ENCODE results near the gene TMEM209. TPM values are rescaled to one million over a fixed set of nuclear protein-coding genes. Genes with fewer than 3 reads are reported as not detected.

The TMEM209 gene
- polyA plus RNA-seq, 1 donor from 2014 or later = 14.6 TPM

DNA sequence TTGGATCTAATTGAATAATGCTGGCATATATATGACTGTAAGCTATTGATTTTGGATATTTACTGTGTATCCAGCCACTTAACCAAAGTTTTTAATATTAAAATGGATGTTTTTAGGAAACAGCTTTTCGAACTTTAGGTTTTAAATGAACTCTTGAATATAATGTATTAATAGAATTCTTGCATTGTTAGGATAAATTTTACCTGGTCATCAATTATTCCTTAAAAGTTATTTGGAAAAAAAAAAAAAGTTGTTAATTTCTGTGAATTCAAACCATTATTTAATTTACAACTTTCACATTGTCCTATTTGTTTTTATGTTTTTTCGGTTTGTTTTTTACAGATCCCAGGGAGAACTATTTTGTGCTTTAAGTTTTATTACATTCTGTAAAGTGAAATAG, 9.8 kb downstream of the TMEM209 start:
- H3K27ac ChIP-seq (ENCODE audit: low read length) = no peak overlapping the region
- H3K27me3 ChIP-seq (ENCODE audit: insufficient read depth, low read depth, low read length) = no peaks in the 10 kb centered on the region
- H3K79me2 ChIP-seq (replicated peaks; ENCODE audit: insufficient read depth, low read length) = peaks cover 5% of the 10 kb centered on the region
- H3K4me2 ChIP-seq (ENCODE audit: low read length) = no peak overlapping the region
- peaks cover 5% of the 10 kb centered on the region for H3K36me3 ChIP-seq (ENCODE audit: insufficient read depth, low read length)
- no peak overlapping the region for H3K4me3 ChIP-seq (ENCODE audit: low read length)
- no peaks in the 10 kb centered on the region for H4K20me1 ChIP-seq (ENCODE audit: insufficient read depth)
- H2AFZ ChIP-seq (ENCODE audit: low read depth, low read length) = no peak overlapping the region
- H3K9ac ChIP-seq (ENCODE audit: low read length) = no peak overlapping the region
- H3F3A ChIP-seq (ENCODE audit: insufficient read depth, low read length, poor library complexity, severe bottlenecking) = no peaks in the 10 kb centered on the region
- TF ChIP-seq MXI1 (conservative IDR thresholded peaks at IDR 0.05; ENCODE audit: poor library complexity, severe bottlenecking) = no peak
- no peak for TF ChIP-seq RAD21 (conservative IDR thresholded peaks at IDR 0.05)
- TF ChIP-seq TAF1 (IDR thresholded peaks at IDR 0.05; ENCODE audit: low read depth) = no peak
- TF ChIP-seq, protein P1, sequence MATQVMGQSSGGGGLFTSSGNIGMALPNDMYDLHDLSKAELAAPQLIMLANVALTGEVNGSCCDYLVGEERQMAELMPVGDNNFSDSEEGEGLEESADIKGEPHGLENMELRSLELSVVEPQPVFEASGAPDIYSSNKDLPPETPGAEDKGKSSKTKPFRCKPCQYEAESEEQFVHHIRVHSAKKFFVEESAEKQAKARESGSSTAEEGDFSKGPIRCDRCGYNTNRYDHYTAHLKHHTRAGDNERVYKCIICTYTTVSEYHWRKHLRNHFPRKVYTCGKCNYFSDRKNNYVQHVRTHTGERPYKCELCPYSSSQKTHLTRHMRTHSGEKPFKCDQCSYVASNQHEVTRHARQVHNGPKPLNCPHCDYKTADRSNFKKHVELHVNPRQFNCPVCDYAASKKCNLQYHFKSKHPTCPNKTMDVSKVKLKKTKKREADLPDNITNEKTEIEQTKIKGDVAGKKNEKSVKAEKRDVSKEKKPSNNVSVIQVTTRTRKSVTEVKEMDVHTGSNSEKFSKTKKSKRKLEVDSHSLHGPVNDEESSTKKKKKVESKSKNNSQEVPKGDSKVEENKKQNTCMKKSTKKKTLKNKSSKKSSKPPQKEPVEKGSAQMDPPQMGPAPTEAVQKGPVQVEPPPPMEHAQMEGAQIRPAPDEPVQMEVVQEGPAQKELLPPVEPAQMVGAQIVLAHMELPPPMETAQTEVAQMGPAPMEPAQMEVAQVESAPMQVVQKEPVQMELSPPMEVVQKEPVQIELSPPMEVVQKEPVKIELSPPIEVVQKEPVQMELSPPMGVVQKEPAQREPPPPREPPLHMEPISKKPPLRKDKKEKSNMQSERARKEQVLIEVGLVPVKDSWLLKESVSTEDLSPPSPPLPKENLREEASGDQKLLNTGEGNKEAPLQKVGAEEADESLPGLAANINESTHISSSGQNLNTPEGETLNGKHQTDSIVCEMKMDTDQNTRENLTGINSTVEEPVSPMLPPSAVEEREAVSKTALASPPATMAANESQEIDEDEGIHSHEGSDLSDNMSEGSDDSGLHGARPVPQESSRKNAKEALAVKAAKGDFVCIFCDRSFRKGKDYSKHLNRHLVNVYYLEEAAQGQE (IDR thresholded peaks at IDR 0.05; ENCODE audit: borderline replicate concordance) = no peak
- no peak for TF ChIP-seq SMC3 (conservative IDR thresholded peaks at IDR 0.05; ENCODE audit: poor library complexity)
- no peak for TF ChIP-seq EP300 (conservative IDR thresholded peaks at IDR 0.05; ENCODE audit: poor library complexity, severe bottlenecking)
- TF ChIP-seq, protein P2, sequence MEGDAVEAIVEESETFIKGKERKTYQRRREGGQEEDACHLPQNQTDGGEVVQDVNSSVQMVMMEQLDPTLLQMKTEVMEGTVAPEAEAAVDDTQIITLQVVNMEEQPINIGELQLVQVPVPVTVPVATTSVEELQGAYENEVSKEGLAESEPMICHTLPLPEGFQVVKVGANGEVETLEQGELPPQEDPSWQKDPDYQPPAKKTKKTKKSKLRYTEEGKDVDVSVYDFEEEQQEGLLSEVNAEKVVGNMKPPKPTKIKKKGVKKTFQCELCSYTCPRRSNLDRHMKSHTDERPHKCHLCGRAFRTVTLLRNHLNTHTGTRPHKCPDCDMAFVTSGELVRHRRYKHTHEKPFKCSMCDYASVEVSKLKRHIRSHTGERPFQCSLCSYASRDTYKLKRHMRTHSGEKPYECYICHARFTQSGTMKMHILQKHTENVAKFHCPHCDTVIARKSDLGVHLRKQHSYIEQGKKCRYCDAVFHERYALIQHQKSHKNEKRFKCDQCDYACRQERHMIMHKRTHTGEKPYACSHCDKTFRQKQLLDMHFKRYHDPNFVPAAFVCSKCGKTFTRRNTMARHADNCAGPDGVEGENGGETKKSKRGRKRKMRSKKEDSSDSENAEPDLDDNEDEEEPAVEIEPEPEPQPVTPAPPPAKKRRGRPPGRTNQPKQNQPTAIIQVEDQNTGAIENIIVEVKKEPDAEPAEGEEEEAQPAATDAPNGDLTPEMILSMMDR (IDR thresholded peaks at IDR 0.05; ENCODE audit: poor library complexity, severe bottlenecking) = no peak
- no peak for TF ChIP-seq POLR2AphosphoS5 (IDR thresholded peaks at IDR 0.05)
- no peaks in the 10 kb centered on the region for H3K9me2 ChIP-seq (ENCODE audit: insufficient read depth, low read length)
- no peaks in the 10 kb centered on the region for H3K9me3 ChIP-seq (ENCODE audit: low read length)

DNA sequence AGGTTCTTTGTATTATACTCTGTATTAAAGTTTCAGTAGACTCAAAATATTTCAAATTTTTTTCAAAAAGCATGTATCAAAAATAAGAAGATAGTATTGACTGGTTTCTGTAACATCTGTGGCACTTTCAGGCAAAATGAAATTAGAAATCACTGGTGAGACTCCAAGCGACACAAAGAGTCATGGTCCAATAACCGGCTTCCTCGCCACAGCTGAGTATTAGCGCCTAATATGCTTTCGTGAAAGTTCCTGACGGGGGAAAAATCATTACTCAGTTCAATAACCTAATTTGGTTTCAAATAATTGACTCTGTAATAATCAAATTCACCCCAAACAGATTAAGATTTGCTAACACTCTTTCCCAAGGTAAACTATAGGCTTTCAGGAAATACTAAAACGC, 13.4 kb downstream of the TMEM209 start:
- Histone ChIP-seq H3K27me3 (ENCODE audit: insufficient read depth, low read depth, low read length) (no peaks in the 10 kb centered on the region), H2AFZ (ENCODE audit: low read depth, low read length) (no peak overlapping the region), H3K4me3 (ENCODE audit: low read length) (no peak overlapping the region), H3K9ac (ENCODE audit: low read length) (no peak overlapping the region), H3K9me2 (ENCODE audit: insufficient read depth, low read length) (no peaks in the 10 kb centered on the region), H3F3A (ENCODE audit: insufficient read depth, low read length, poor library complexity, severe bottlenecking) (no peaks in the 10 kb centered on the region), H3K27ac (ENCODE audit: low read length) (no peak overlapping the region), H4K20me1 (ENCODE audit: insufficient read depth) (no peaks in the 10 kb centered on the region), H3K36me3 (ENCODE audit: insufficient read depth, low read length) (no peaks in the 10 kb centered on the region), H3K4me2 (ENCODE audit: low read length) (no peak overlapping the region), H3K79me2 (replicated peaks; ENCODE audit: insufficient read depth, low read length) (no peaks in the 10 kb centered on the region), H3K9me3 (ENCODE audit: low read length) (no peaks in the 10 kb centered on the region)
- TF ChIP-seq EP300 (conservative IDR thresholded peaks at IDR 0.05; ENCODE audit: poor library complexity, severe bottlenecking) (no peak), TAF1 (IDR thresholded peaks at IDR 0.05; ENCODE audit: low read depth) (no peak), POLR2AphosphoS5 (IDR thresholded peaks at IDR 0.05) (no peak), EZH2 (IDR thresholded peaks at IDR 0.05; ENCODE audit: borderline replicate concordance, insufficient read depth, low read length, poor library complexity, severe bottlenecking) (no peak), SMC3 (conservative IDR thresholded peaks at IDR 0.05; ENCODE audit: poor library complexity) (no peak), RAD21 (conservative IDR thresholded peaks at IDR 0.05) (no peak), MXI1 (conservative IDR thresholded peaks at IDR 0.05; ENCODE audit: poor library complexity, severe bottlenecking) (no peak)
- TF ChIP-seq, protein P1 (IDR thresholded peaks at IDR 0.05; ENCODE audit: borderline replicate concordance) = no peak
- TF ChIP-seq, protein P2 (IDR thresholded peaks at IDR 0.05; ENCODE audit: poor library complexity, severe bottlenecking) = no peak
